IPS-18c (cell line): ENCODE data around the gene DDAH1.
A peak's percentile ranks its signal among the peaks of the same experiment; 100 is the strongest.
"Not testable (repeated sequence)": the region's sequence is repeated elsewhere in the genome, so short reads cannot be mapped to it uniquely, and the experiment has no call there.

Experiments used
- H3K4me3 ChIP-seq: 2 replicates; pipeline ENCODE4 v1.7.0; 2013; ENCODE audit warnings: low read depth, mild to moderate bottlenecking, low read length, moderate library complexity; ENCODE audit not compliant: insufficient read depth
- H3K9me3 ChIP-seq: one replicate; pipeline ENCODE4 v1.6.1; 2013; ENCODE audit warnings: mild to moderate bottlenecking, low read length, moderate library complexity; ENCODE audit not compliant: control insufficient read depth, insufficient read depth

The DDAH1 gene

GRCh38 chr1:85465099-85465785 lies at the start of gene DDAH1:
Gene DDAH1 (minus strand): TSS chr1:85465159. CDS start chr1:85465045, 114 bp downstream.
- peak within 1 kb of the TSS; percentile 69 for H3K4me3 ChIP-seq
- no peaks in the 10 kb centered on the region for H3K9me3 ChIP-seq

- not testable (repeated sequence) for H3K4me3 ChIP-seq, H3K9me3 ChIP-seq
Observed at GRCh38 chr1:85513998-85514397, 49.0 kb upstream of the DDAH1 start.

GRCh38 chr1:85504417-85504816 lies 39.5 kb upstream of the DDAH1 start:
- Histone ChIP-seq H3K9me3 (no peaks in the 10 kb centered on the region), H3K4me3 (no peak overlapping the region)

- no peaks in the 10 kb centered on the region for H3K9me3 ChIP-seq
- H3K4me3 ChIP-seq, result no peak overlapping the region
Observed at GRCh38 chr1:85502625-85503083, 37.7 kb upstream of the DDAH1 start.

GRCh38 chr1:85502171-85502570 lies 37.2 kb upstream of the DDAH1 start:
- Histone ChIP-seq H3K4me3 (no peak overlapping the region), H3K9me3 (no peaks in the 10 kb centered on the region)

- Histone ChIP-seq H3K4me3 (no peak overlapping the region), H3K9me3 (no peaks in the 10 kb centered on the region)
Observed at GRCh38 chr1:85501355-85501898, 36.5 kb upstream of the DDAH1 start.

GRCh38 chr1:85496941-85497582 lies 32.1 kb upstream of the DDAH1 start:
- Histone ChIP-seq H3K4me3 (no peak overlapping the region), H3K9me3 (no peaks in the 10 kb centered on the region)

GRCh38 chr1:85495556-85495955 lies 30.6 kb upstream of the DDAH1 start:
- Histone ChIP-seq H3K9me3 (no peaks in the 10 kb centered on the region), H3K4me3 (no peak overlapping the region)

- H3K4me3 ChIP-seq, result no peak overlapping the region
- H3K9me3 ChIP-seq, result no peaks in the 10 kb centered on the region
Observed at GRCh38 chr1:85494904-85495266, 29.9 kb upstream of the DDAH1 start.

- H3K9me3 ChIP-seq, result no peaks in the 10 kb centered on the region
- H3K4me3 ChIP-seq, result no peak overlapping the region
Observed at GRCh38 chr1:85494074-85494903, 29.3 kb upstream of the DDAH1 start.

- Histone ChIP-seq H3K9me3 (no peaks in the 10 kb centered on the region), H3K4me3 (no peak overlapping the region)
Observed at GRCh38 chr1:85490270-85490985, 25.5 kb upstream of the DDAH1 start.

- Histone ChIP-seq H3K9me3 (no peaks in the 10 kb centered on the region), H3K4me3 (no peak overlapping the region)
Observed at GRCh38 chr1:85488126-85488525, 23.2 kb upstream of the DDAH1 start.

GRCh38 chr1:85485516-85485915 lies 20.6 kb upstream of the DDAH1 start:
- Histone ChIP-seq H3K4me3 (no peak overlapping the region), H3K9me3 (no peaks in the 10 kb centered on the region)

GRCh38 chr1:85484716-85485115 lies 19.8 kb upstream of the DDAH1 start:
- H3K9me3 ChIP-seq, result no peaks in the 10 kb centered on the region
- H3K4me3 ChIP-seq, result no peak overlapping the region

GRCh38 chr1:85484264-85484663 lies 19.3 kb upstream of the DDAH1 start:
- Histone ChIP-seq H3K4me3 (no peak overlapping the region), H3K9me3 (no peaks in the 10 kb centered on the region)

- Histone ChIP-seq H3K9me3 (peaks cover 2% of the 10 kb centered on the region), H3K4me3 (no peak overlapping the region)
Observed at GRCh38 chr1:85481688-85482087, 16.7 kb upstream of the DDAH1 start.

- H3K9me3 ChIP-seq, result peaks cover 2% of the 10 kb centered on the region
- H3K4me3 ChIP-seq, result no peak overlapping the region
Observed at GRCh38 chr1:85480566-85480965, 15.6 kb upstream of the DDAH1 start.
